IPS DF 6.9 (cell line): ENCODE results near the gene SIGLEC11.
"Not testable (repeated sequence)": the region's sequence is repeated elsewhere in the genome, so short reads cannot be mapped to it uniquely, and the experiment has no call there.

Experiments
- DNase-seq: peaks from one replicate; pipeline ENCODE4 v3.0.0-alpha.2; 2013; ENCODE audit warnings: low read depth, low spot score
- H3K27ac ChIP-seq: one replicate; pipeline ENCODE4 v1.5.1; 2013; ENCODE audit warnings: low read length, control low read depth
- H3K27me3 ChIP-seq: 2 replicates; pipeline ENCODE4 v1.6.1; 2013; ENCODE audit warnings: mild to moderate bottlenecking, low read length; ENCODE audit not compliant: control insufficient read depth, insufficient read depth
- H3K36me3 ChIP-seq: 2 replicates; pipeline ENCODE4 v1.6.1; 2013; ENCODE audit warnings: low read length; ENCODE audit not compliant: control insufficient read depth, insufficient read depth
- H3K4me1 ChIP-seq: 2 replicates; pipeline ENCODE4 v1.6.1; 2013; ENCODE audit warnings: low read length; ENCODE audit not compliant: control insufficient read depth, insufficient read depth
- H3K4me3 ChIP-seq: 2 replicates; pipeline ENCODE4 v1.5.1; 2013; ENCODE audit warnings: mild to moderate bottlenecking, low read length
- H3K9me3 ChIP-seq: 2 replicates; pipeline ENCODE4 v1.6.1; 2013; ENCODE audit warnings: low read length, inconsistent platforms; ENCODE audit not compliant: control insufficient read depth, insufficient read depth
- WGBS: extraction: QIAGEN DNeasy Blood & Tissue Kit; methylation state at CpG from one replicate; pipeline ENCODE4 v1.1.7; 2013; ENCODE audit warnings: mixed read lengths, missing lambda C conversion rate; ENCODE audit not compliant: insufficient read length, insufficient coverage; 5-methylcytosine and 5-hydroxymethylcytosine counted together

SIGLEC11 gene

GRCh38 chr19:49960980-49961379 lies at the start of gene SIGLEC11:
Gene SIGLEC11, minus strand, starts transcription at chr19:49961172. Its CDS starts 91 bp downstream, at chr19:49961081.
- WGBS: no CpG with 5 or more reads among the region's 10 CpGs
- not testable (repeated sequence) for H3K4me3 ChIP-seq, H3K9me3 ChIP-seq, H3K36me3 ChIP-seq, H3K27me3 ChIP-seq, H3K4me1 ChIP-seq, H3K27ac ChIP-seq, DNase-seq

- H3K9me3 ChIP-seq: no peaks in the 10 kb centered on the region
- no peak overlapping the region for H3K4me3 ChIP-seq
- H3K4me1 ChIP-seq: no peaks in the 10 kb centered on the region
- H3K27me3 ChIP-seq: no peaks in the 10 kb centered on the region
- no peak overlapping the region for H3K27ac ChIP-seq
- no peaks in the 10 kb centered on the region; the same call in 1 of the 2 replicates for H3K36me3 ChIP-seq
- no CpG with 5 or more reads among the region's 10 CpGs for WGBS
- no peak for DNase-seq
Observed at GRCh38 chr19:50008532-50008931, 47.6 kb upstream of the SIGLEC11 start.

- no peaks in the 10 kb centered on the region; the same call in 1 of the 2 replicates for H3K36me3 ChIP-seq
- H3K4me1 ChIP-seq: no peaks in the 10 kb centered on the region
- no CpG with 5 or more reads among the region's 2 CpGs for WGBS
- no peak overlapping the region for H3K4me3 ChIP-seq
- H3K27me3 ChIP-seq: no peaks in the 10 kb centered on the region
- no peak for DNase-seq
- no peak overlapping the region for H3K27ac ChIP-seq
- no peaks in the 10 kb centered on the region for H3K9me3 ChIP-seq
Observed at GRCh38 chr19:50007947-50008346, 47.0 kb upstream of the SIGLEC11 start.

GRCh38 chr19:50007170-50007569 lies 46.2 kb upstream of the SIGLEC11 start:
- no peaks in the 10 kb centered on the region; the same call in 1 of the 2 replicates for H3K36me3 ChIP-seq
- no peak overlapping the region for H3K4me3 ChIP-seq
- no peaks in the 10 kb centered on the region for H3K4me1 ChIP-seq
- H3K9me3 ChIP-seq: no peaks in the 10 kb centered on the region
- no peak overlapping the region for H3K27ac ChIP-seq
- no peaks in the 10 kb centered on the region for H3K27me3 ChIP-seq
- no peak for DNase-seq
- WGBS: no CpG with 5 or more reads among the region's 10 CpGs

GRCh38 chr19:50005428-50005827 lies 44.5 kb upstream of the SIGLEC11 start:
- H3K36me3 ChIP-seq: no peaks in the 10 kb centered on the region; the same call in 1 of the 2 replicates

GRCh38 chr19:50003810-50004419 lies 42.9 kb upstream of the SIGLEC11 start:
- no peak overlapping the region for H3K27ac ChIP-seq
- no peaks in the 10 kb centered on the region for H3K9me3 ChIP-seq
- DNase-seq: no peak
- no CpG with 5 or more reads among the region's 11 CpGs for WGBS
- H3K4me1 ChIP-seq: no peaks in the 10 kb centered on the region
- H3K27me3 ChIP-seq: no peaks in the 10 kb centered on the region
- no peak overlapping the region for H3K4me3 ChIP-seq
- peaks cover 2% of the 10 kb centered on the region; the same call in 1 of the 2 replicates for H3K36me3 ChIP-seq

More at GRCh38 chr19:50005428-50005827, 44.5 kb upstream of the SIGLEC11 start:
- H3K27ac ChIP-seq: no peak overlapping the region
- H3K4me3 ChIP-seq: no peak overlapping the region
- H3K27me3 ChIP-seq: no peaks in the 10 kb centered on the region
- WGBS: no CpG with 5 or more reads among the region's 12 CpGs
- no peaks in the 10 kb centered on the region for H3K9me3 ChIP-seq
- no peaks in the 10 kb centered on the region for H3K4me1 ChIP-seq
- DNase-seq: no peak

- Histone ChIP-seq H3K4me1 (no peaks in the 10 kb centered on the region), H3K36me3 (peaks cover 2% of the 10 kb centered on the region; the same call in 1 of the 2 replicates), H3K27me3 (no peaks in the 10 kb centered on the region), H3K4me3 (no peak overlapping the region), H3K9me3 (no peaks in the 10 kb centered on the region), H3K27ac (no peak overlapping the region)
- DNase-seq: no peak
- WGBS: no CpG with 5 or more reads among the region's 17 CpGs
Observed at GRCh38 chr19:50003254-50003788, 42.3 kb upstream of the SIGLEC11 start.

GRCh38 chr19:50002386-50002960 lies 41.5 kb upstream of the SIGLEC11 start:
- no peak overlapping the region for H3K4me3 ChIP-seq

GRCh38 chr19:50001775-50002174 lies 40.8 kb upstream of the SIGLEC11 start:
- Histone ChIP-seq H3K4me1 (no peaks in the 10 kb centered on the region), H3K27me3 (no peaks in the 10 kb centered on the region), H3K36me3 (peaks cover 2% of the 10 kb centered on the region; the same call in 1 of the 2 replicates), H3K9me3 (no peaks in the 10 kb centered on the region), H3K27ac (no peak overlapping the region), H3K4me3 (no peak overlapping the region)
- DNase-seq: no peak
- no CpG with 5 or more reads among the region's 8 CpGs for WGBS

More at GRCh38 chr19:50002386-50002960, 41.5 kb upstream of the SIGLEC11 start:
- H3K27ac ChIP-seq: no peak overlapping the region
- peaks cover 2% of the 10 kb centered on the region; the same call in 1 of the 2 replicates for H3K36me3 ChIP-seq
- H3K9me3 ChIP-seq: no peaks in the 10 kb centered on the region
- WGBS: no CpG with 5 or more reads among the region's 6 CpGs
- DNase-seq: no peak
- H3K4me1 ChIP-seq: no peaks in the 10 kb centered on the region
- no peaks in the 10 kb centered on the region for H3K27me3 ChIP-seq

- Histone ChIP-seq H3K27me3 (no peaks in the 10 kb centered on the region), H3K9me3 (no peaks in the 10 kb centered on the region), H3K27ac (no peak overlapping the region), H3K4me1 (no peaks in the 10 kb centered on the region), H3K36me3 (peaks cover 2% of the 10 kb centered on the region; the same call in 1 of the 2 replicates), H3K4me3 (no peak overlapping the region)
- DNase-seq: no peak
- no CpG with 5 or more reads among the region's 16 CpGs for WGBS
Observed at GRCh38 chr19:50000841-50001557, 40.0 kb upstream of the SIGLEC11 start.
